ENCODE results near the gene PTPA. TPM values are rescaled to one million over a fixed set of nuclear protein-coding genes. Genes with fewer than 3 reads are reported as not detected.
"Not testable (repeated sequence)": the region's sequence is repeated elsewhere in the genome, so short reads cannot be mapped to it uniquely, and the experiment has no call there.

PTPA gene
- total RNA-seq, 1 experiment from 2014 or later: 82.9 TPM

GRCh38 chr9:129150122-129150521 lies 38.9 kb downstream of the PTPA start:
- DNase-seq (ENCODE audit: extremely low read depth, low read depth): no peak

- no peak for DNase-seq (ENCODE audit: extremely low read depth, low read depth)
Measured at GRCh38 chr9:129150672-129151211, 39.5 kb downstream of the PTPA start.

- no peak for DNase-seq (ENCODE audit: extremely low read depth, low read depth)
Measured at GRCh38 chr9:129151469-129151868, 40.3 kb downstream of the PTPA start.

- DNase-seq (ENCODE audit: extremely low read depth, low read depth): no peak
Measured at GRCh38 chr9:129154866-129155477, 43.8 kb downstream of the PTPA start.

- no peak for DNase-seq (ENCODE audit: extremely low read depth, low read depth)
Measured at GRCh38 chr9:129156163-129156562, 44.9 kb downstream of the PTPA start.

GRCh38 chr9:129160712-129161533 lies 49.7 kb downstream of the PTPA start:
- DNase-seq (ENCODE audit: extremely low read depth, low read depth): no peak

- no peak for DNase-seq (ENCODE audit: extremely low read depth, low read depth)
Measured at GRCh38 chr9:129161534-129161837, 50.3 kb downstream of the PTPA start.

- DNase-seq (ENCODE audit: extremely low read depth, low read depth): no peak
Measured at GRCh38 chr9:129162497-129163197, 51.4 kb downstream of the PTPA start.

GRCh38 chr9:129163198-129163670 lies 52.0 kb downstream of the PTPA start:
- DNase-seq (ENCODE audit: extremely low read depth, low read depth): not testable (repeated sequence)

GRCh38 chr9:129163753-129164152 lies 52.5 kb downstream of the PTPA start:
- DNase-seq (ENCODE audit: extremely low read depth, low read depth): no peak

GRCh38 chr9:129164246-129164930 lies 53.2 kb downstream of the PTPA start:
- no peak for DNase-seq (ENCODE audit: extremely low read depth, low read depth)

- DNase-seq (ENCODE audit: extremely low read depth, low read depth): no peak
Measured at GRCh38 chr9:129165198-129165597, 54.0 kb downstream of the PTPA start.

GRCh38 chr9:129166623-129167557 lies 55.7 kb downstream of the PTPA start:
- DNase-seq (ENCODE audit: extremely low read depth, low read depth): peak; percentile 79

- DNase-seq (ENCODE audit: extremely low read depth, low read depth): no peak
Measured at GRCh38 chr9:129170229-129170628, 59.0 kb downstream of the PTPA start.

GRCh38 chr9:129171993-129172751 lies 61.0 kb downstream of the PTPA start:
- DNase-seq (ENCODE audit: extremely low read depth, low read depth): no peak

GRCh38 chr9:129172816-129173215 lies 61.6 kb downstream of the PTPA start:
- DNase-seq (ENCODE audit: extremely low read depth, low read depth): no peak

- no peak for DNase-seq (ENCODE audit: extremely low read depth, low read depth)
Measured at GRCh38 chr9:129173296-129174101, 62.3 kb downstream of the PTPA start.

GRCh38 chr9:129174102-129174723 lies 63.0 kb downstream of the PTPA start:
- peak; percentile 88 for DNase-seq (ENCODE audit: extremely low read depth, low read depth)

Data from NCI-H460 (cell line).